ENCODE measurements around the gene DCAF10. TPM values are rescaled to one million over a fixed set of nuclear protein-coding genes. Genes with fewer than 3 reads are reported as not detected.
A peak's percentile ranks its signal among the peaks of the same experiment; 100 is the strongest.
"Not testable (repeated sequence)": the region's sequence is repeated elsewhere in the genome, so short reads cannot be mapped to it uniquely, and the experiment has no call there.

DCAF10 gene
- total RNA-seq, 1 donor, result 24.5 TPM

GRCh38 chr9:37760416-37761161 lies 40.0 kb upstream of the DCAF10 start:
- TF ChIP-seq CTCF (IDR thresholded peaks at IDR 0.05; ENCODE audit: insufficient read depth, low read length), result no peak
- no peak overlapping the region for H3K4me3 ChIP-seq (ENCODE audit: low read depth, low read length)
- DNase-seq (ENCODE audit: low read depth), result peak; percentile 40

GRCh38 chr9:37761511-37761910 lies 39.1 kb upstream of the DCAF10 start:
- no peak overlapping the region for H3K4me3 ChIP-seq (ENCODE audit: low read depth, low read length)
- TF ChIP-seq CTCF (IDR thresholded peaks at IDR 0.05; ENCODE audit: insufficient read depth, low read length), result no peak
- DNase-seq (ENCODE audit: low read depth), result peak; percentile 66

- H3K4me3 ChIP-seq (ENCODE audit: low read depth, low read length); DNase-seq (ENCODE audit: low read depth): not testable (repeated sequence)
These were observed 35.3 kb upstream of the DCAF10 start for GRCh38 chr9:37765263-37765662.

- TF ChIP-seq CTCF (IDR thresholded peaks at IDR 0.05; ENCODE audit: insufficient read depth, low read length), result no peak
- no peak for DNase-seq (ENCODE audit: low read depth)
- no peak overlapping the region for H3K4me3 ChIP-seq (ENCODE audit: low read depth, low read length)
These were observed 31.3 kb upstream of the DCAF10 start for GRCh38 chr9:37769306-37769705.

- DNase-seq (ENCODE audit: low read depth), result no peak
- no peak for TF ChIP-seq CTCF (IDR thresholded peaks at IDR 0.05; ENCODE audit: insufficient read depth, low read length)
- H3K4me3 ChIP-seq (ENCODE audit: low read depth, low read length), result no peak overlapping the region
These were observed 30.6 kb upstream of the DCAF10 start for GRCh38 chr9:37769995-37770394.

- H3K4me3 ChIP-seq (ENCODE audit: low read depth, low read length), result no peak overlapping the region
- TF ChIP-seq CTCF (IDR thresholded peaks at IDR 0.05; ENCODE audit: insufficient read depth, low read length), result no peak
- DNase-seq (ENCODE audit: low read depth), result no peak
These were observed 25.2 kb upstream of the DCAF10 start for GRCh38 chr9:37775216-37775919.

GRCh38 chr9:37776328-37776727 lies 24.3 kb upstream of the DCAF10 start:
- TF ChIP-seq CTCF (IDR thresholded peaks at IDR 0.05; ENCODE audit: insufficient read depth, low read length), result no peak
- no peak for DNase-seq (ENCODE audit: low read depth)
- no peak overlapping the region for H3K4me3 ChIP-seq (ENCODE audit: low read depth, low read length)

Measured in fibroblast of the aortic adventitia (primary cell).